Upper lobe of left lung (tissue), 4 donors: Measurements from ENCODE around the gene HLA-DOA.

ENCODE experiments used
- CTCF ChIP-seq, 6 experiments: fragments of 450-650 bp in 4 of 6; fragments of 200-600 bp in 2 of 6; sonication (generic) in 2 of 6; IDR thresholded peaks; one replicate each; pipeline ENCODE4 v1.5.1; 2016 to 2019; ENCODE audit warnings: antibody characterized with exemption in 6 of 6
- POLR2A ChIP-seq, 4 donors: fragments of 450-650 bp; IDR thresholded peaks; one replicate each; pipeline ENCODE4 v1.5.1; 2016 to 2017; ENCODE audit warnings: antibody characterized with exemption in 4 of 4, mild to moderate bottlenecking in 2 of 4

GRCh38 chr6:32995448-32995847 is 13.9 kb downstream of the HLA-DOA start:
- TF ChIP-seq CTCF (IDR thresholded peaks at IDR 0.05) (no peak), POLR2A (IDR thresholded peaks at IDR 0.05) (no peak)
